Glomerular visceral epithelial cell (primary cell): Measurements from ENCODE around the gene CCNA1.

ENCODE experiments used
- DNase-seq: peaks from one replicate; pipeline ENCODE4 v3.0.0-alpha.2; 2016; ENCODE audit errors: extremely low spot score

Gene CCNA1

DNA sequence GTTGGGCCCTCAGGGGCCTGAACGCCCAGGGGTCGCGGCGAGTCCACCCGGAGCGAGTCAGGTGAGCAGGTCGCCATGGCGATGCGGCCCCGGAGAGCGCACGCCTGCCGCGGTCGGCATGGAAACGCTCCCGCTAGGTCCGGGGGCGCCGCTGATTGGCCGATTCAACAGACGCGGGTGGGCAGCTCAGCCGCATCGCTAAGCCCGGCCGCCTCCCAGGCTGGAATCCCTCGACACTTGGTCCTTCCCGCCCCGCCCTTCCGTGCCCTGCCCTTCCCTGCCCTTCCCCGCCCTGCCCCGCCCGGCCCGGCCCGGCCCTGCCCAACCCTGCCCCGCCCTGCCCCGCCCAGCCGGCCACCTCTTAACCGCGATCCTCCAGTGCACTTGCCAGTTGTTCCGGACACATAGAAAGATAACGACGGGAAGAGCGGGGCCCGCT lies at the start of gene CCNA1:
CCNA1 (plus strand) TSS at position 390 of the 439 bp plus-strand sequence. CDS start 562 bp downstream, outside the sequence.
- peak; percentile 33 for DNase-seq

DNA sequence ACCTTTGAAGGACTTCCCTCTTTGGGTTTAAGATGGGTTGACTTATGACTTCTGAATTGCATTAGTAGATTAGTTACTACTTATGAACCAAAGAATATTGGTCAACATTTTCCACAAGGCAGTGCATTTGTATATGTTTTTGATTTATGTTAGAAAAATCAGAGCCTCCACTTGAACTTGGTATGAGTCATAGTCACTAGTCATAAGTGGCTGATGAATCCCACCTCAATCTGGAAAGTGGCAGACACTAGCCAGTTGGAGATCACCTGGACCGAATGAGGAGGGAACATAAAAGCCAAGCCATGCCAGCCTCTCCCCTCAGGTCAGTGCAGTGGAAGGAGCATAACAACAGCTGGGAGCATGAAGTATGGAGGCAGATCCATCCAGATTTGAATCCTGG lies 46.8 kb upstream of the CCNA1 start:
- DNase-seq: peak; percentile 25

GRCh38 chr13:36395280-36395679 lies 37.0 kb upstream of the CCNA1 start:
- peak; percentile 47 for DNase-seq

DNA sequence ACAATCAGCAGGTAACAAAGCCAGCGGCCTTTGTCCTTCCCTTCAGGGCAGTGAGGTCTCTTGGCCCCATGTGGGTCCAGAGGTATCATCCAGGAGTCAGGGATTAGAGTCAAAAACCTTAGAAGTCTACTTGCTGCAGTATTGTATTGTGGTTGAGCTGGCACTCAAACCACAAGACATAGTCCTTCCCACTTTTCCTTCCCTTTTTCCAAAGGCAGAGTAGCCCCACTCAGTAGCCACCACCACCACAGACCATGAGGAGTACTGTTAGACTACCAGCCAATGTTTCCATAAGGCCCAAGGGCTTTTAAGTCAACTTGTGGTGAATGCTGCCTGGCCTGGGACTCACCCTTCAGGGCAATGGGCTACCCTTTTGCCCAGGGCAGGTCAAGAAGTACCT lies 27.1 kb upstream of the CCNA1 start:
- no peak for DNase-seq

- DNase-seq: no peak
Observed at GRCh38 chr13:36412736-36413135, 19.6 kb upstream of the CCNA1 start.

GRCh38 chr13:36413161-36413560 lies 19.1 kb upstream of the CCNA1 start:
- no peak for DNase-seq

DNA sequence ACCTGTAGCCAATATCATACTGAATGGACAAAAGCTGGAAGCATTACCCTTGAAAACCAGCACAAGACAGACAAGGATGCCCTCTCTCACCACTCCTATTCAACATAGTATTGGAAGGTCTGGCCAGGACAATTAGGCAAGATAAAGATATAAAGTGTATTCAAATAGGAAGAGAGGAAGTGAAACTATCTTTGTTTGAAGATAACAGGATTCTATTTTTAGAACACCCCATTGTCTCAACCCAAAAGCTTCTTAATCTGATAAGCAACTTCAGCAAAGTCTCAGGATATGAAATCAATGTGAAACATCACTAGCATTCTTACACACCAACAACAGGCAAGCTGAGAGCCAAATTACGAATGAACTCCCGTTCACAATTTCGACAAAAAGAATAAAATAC lies 17.8 kb upstream of the CCNA1 start:
- no peak for DNase-seq

GRCh38 chr13:36417331-36417730 lies 15.0 kb upstream of the CCNA1 start:
- no peak for DNase-seq

DNA sequence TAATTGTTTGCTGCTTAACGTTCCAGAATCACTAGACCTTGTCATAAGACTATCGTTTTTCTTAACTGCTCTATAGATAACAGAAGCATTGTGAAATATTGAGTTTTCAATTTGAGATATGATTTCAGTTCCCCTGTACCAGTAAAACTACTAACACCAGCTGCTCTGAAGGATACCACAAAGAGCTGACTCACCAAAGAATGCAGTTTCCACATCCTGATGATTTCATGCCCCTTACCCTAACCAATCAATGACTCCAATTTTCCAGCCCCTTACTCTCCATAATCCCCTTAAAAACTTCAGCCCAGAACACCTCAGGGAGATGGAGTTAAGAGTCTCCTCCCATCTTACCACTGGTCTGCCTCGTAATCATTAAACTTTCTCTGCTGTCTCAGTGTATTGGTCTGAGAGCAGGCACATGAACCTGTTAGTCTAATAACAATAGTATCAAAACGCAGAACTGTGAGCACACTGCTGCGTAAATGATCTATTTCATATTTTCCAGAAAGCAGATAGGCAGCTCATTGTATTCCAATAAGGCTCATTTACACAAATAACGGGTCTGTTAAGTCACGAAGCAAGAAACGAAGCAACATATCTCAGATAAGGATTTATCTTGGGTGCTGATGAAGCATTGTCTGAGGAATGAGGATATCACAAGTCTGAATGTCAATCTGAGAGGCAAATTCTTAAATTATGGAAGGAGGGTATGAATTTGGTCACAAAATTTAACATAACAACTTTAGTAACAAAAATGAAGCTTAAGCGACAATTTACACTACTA lies 14.1 kb upstream of the CCNA1 start:
- peak; percentile 73 for DNase-seq

GRCh38 chr13:36420437-36420891 lies 11.8 kb upstream of the CCNA1 start:
- peak; percentile 76 for DNase-seq

DNA sequence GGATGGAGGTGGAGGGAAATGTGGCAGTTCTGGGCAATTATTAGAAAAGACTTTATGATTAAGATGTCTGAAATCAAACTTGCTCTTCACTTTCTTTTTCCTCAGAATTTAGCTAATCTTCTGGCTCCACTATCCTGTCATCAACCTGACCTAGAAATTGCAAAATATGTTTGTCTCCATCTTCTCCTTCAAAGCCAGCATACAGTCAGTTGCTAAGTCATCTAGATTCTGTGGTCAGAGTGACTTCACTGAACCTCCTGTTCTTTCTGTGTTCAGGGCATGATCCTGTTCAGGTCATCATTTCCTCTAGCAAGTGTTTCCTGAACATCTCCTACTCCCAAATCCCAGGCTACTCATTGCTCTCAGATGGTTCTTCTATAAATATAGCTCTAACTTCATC lies 10.8 kb upstream of the CCNA1 start:
- DNase-seq: no peak

DNA sequence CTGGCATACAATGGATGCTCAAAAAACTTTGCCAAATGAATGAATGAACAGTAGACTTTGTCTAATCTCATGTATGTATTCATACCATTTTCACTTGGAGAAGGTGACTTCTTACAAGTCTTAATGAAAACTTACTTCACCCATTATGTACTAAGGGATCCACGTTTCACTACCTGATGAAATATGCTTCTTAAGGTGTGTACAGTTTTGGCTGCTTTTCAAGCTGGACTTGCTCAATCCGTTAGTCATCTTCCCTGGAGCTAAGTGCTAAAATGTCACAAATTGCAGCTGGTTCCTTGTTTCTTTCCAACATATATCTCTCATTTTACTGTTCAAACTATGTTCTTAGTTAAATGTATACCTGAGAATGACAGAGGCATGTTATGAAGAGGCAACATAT lies 4.2 kb upstream of the CCNA1 start:
- no peak for DNase-seq

- no peak for DNase-seq
Observed at GRCh38 chr13:36430247-36431203, 1.8 kb upstream of the CCNA1 start.

DNA sequence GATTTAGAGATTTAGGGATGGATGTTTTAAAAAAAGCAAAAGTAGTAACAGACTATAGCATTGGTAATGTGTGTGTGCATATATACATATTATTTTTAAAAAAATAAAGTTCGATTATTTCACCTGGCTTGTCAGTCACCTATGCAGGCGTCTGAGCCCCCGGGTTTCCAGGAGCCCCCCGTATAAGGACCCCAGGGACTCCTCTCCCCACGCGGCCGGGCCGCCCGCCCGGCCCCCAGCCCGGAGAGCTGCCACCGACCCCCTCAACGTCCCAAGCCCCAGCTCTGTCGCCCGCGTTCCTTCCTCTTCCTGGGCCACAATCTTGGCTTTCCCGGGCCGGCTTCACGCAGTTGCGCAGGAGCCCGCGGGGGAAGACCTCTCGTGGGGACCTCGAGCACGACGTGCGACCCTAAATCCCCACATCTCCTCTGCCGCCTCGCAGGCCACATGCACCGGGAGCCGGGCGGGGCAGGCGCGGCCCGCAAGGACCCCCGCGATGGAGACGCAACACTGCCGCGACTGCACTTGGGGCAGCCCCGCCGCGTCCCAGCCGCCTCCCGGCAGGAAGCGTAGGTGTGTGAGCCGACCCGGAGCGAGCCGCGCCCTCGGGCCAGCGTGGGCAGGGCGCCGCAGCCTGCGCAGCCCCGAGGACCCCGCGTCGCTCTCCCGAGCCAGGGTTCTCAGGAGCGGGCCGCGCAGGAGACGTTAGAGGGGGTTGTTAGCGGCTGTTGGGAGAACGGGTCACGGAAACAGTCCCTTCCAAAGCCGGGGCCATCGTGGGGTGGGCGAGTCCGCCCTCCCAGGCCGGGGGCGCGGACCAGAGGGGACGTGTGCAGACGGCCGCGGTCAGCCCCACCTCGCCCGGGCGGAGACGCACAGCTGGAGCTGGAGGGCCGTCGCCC lies 840 bp upstream of the CCNA1 start:
- no peak for DNase-seq

DNA sequence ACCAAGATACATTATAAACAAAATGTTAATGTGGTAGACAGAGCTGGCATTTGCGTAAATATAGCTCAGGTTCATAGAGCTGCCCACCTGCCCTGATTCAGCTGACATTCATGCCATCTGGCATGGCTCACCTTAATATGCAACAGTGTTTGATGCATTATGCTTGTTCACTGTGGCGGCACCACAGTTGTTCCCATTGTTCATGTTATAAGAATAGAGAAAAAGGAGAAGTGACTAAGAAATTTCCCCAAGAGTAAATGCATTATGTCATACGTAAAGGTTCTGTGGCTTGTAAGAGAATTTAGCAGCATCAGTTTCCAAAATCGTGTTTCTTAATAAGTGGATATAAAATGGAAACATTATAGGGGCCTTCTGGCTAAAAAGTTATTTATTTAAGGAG lies 4.5 kb downstream of the CCNA1 start:
- DNase-seq: no peak

- no peak for DNase-seq
Observed at GRCh38 chr13:36438594-36439483, 6.5 kb downstream of the CCNA1 start.

DNA sequence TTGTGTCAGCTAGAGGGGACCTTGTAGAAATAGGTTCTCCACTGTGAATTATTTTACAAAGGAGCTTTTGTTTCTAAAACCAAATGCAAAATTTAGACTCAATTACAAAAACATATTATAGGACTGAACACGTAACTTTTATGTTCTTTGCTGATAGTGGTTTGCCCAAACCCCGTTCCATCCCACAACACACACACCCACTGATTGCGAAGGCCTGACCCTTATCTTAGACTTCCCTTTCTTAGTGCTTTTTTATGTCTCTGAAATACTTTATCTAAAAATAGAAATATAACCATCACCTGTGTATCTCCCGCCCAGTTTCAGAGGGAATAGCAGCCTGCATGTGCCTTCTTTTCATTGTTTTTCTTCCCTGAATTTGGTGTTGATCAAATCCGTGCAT lies 13.0 kb downstream of the CCNA1 start:
- no peak for DNase-seq

DNA sequence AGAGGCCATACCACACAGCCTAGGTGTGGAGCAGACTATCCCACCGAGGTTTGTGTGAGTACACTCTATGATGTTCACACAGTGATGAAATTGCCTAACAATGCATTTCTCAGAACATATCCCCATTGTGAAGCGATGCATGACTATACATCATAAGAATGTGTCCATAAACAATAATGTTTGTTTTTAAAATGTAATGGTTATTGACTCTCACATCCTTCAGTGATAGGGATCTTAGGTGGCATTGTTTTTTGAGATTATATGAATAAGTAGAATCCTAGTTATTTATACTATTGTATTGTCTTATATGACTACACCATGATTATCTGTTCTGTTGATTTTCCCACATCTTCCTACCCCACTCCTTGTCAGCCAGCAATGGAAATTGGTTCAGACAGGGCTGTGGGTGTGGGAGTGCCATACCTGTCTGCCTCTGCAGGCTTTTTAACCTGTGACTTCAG lies 13.6 kb downstream of the CCNA1 start:
- no peak for DNase-seq

DNA sequence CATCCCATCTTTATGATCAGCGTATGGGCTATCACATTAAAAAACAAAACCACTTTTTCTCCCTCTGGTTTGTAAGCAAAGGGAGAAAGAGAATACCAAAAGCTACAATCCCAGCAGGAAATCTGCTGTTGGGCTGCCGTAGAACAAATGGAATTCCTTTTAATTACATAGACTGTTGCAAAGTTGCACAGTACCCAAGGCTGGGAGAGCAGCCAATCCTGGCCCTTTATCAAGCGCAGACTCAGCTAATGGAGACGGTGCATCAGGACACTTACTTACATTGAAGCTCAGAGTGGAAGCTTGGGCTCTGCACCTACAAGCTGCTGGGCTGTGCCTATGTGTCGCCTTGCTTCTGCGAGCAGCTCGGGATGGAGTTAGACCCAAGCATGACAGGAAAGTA lies 15.2 kb downstream of the CCNA1 start:
- no peak for DNase-seq

- DNase-seq: no peak
Observed at GRCh38 chr13:36450534-36450933, 18.2 kb downstream of the CCNA1 start.
